ENCODE data around the gene MRPL10. TPM values are rescaled to one million over a fixed set of nuclear protein-coding genes. Genes with fewer than 3 reads are reported as not detected.
A peak's percentile ranks its signal among the peaks of the same experiment; 100 is the strongest.

The MRPL10 gene
- total RNA-seq, 1 donor, result 35.8 TPM

DNA sequence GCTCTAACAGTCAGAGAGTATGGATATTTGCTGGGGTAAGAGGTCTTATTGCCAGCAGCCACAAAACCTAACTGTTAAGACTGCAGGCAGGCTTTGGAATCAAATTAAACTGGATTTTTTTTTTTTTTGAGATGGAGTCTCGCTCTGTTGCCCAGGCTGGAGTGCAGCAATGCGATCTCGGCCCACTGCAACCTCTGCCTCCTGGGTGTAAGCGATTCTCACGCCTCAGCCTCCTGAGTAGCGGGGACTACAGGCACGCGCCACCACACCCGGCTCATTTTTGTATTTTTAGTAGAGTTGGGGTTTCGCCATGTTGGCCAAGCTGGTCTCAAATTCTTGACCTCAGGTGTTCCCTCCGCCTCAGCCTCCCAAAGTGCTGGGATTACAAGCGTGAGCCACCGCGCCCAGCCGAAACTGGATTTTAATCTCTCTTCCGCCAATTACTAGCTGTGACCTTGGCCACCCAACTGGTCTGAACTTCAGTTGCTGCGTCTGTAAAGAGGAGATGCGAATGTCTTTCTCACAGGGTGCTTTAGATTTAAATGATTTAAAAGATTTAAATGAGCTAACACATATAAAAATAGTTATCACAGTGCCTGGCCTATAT, 842 bp downstream of the MRPL10 start:
- peaks cover 19% of the 10 kb centered on the region for H3K4me1 ChIP-seq (ENCODE audit: insufficient read depth, low read length)
- H3K27me3 ChIP-seq (ENCODE audit: insufficient read depth, low read length), result no peaks in the 10 kb centered on the region
- peak overlapping the region; percentile 100 for H3K4me2 ChIP-seq (ENCODE audit: insufficient read depth, low read length)
- peaks cover 31% of the 10 kb centered on the region for H3K79me2 ChIP-seq (ENCODE audit: insufficient read depth, low read length)
- H3K4me3 ChIP-seq (ENCODE audit: insufficient read depth, low read length), result peak overlapping the region; percentile 96
- no peak for TF ChIP-seq CTCF (IDR thresholded peaks at IDR 0.05; ENCODE audit: extremely low read depth, low read depth, low read length)
- H3K27ac ChIP-seq (ENCODE audit: low read depth, low read length), result peak overlapping the region; percentile 88
- no peak overlapping the region for H2AFZ ChIP-seq (ENCODE audit: low read length)
- peaks cover 25% of the 10 kb centered on the region for H3K36me3 ChIP-seq (ENCODE audit: insufficient read depth, low read length)
- peaks cover 8% of the 10 kb centered on the region for H4K20me1 ChIP-seq (ENCODE audit: insufficient read depth, low read length)
- no peaks in the 10 kb centered on the region for H3K9me3 ChIP-seq (ENCODE audit: low read depth, low read length)
- DNase-seq (ENCODE audit: insufficient read length, low spot score, missing footprints), result no peak

DNA sequence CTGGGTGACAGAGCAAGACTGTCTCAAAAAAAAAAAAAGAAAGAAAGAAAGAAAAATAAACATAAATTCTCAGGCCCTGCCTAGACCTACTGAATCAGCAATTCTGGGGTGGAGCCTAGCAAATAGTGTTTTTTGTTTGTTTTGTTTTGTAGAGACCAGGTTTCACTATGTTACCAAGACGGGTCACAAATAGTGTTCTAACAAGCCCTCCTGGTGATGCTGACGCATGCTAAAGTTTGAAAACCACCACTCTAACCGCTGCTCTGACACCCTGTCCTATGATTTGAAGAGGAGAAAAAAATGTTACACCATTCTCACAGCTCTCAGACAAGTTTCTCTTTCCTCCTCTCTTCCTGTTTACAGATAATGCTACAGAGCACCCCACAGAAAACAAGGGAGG, 1.5 kb downstream of the MRPL10 start:
- Histone ChIP-seq H3K9me3 (ENCODE audit: low read depth, low read length) (no peaks in the 10 kb centered on the region), H3K4me3 (ENCODE audit: insufficient read depth, low read length) (no peak overlapping the region), H3K27me3 (ENCODE audit: insufficient read depth, low read length) (no peaks in the 10 kb centered on the region), H3K4me1 (ENCODE audit: insufficient read depth, low read length) (peaks cover 19% of the 10 kb centered on the region), H3K4me2 (ENCODE audit: insufficient read depth, low read length) (peak overlapping the region; percentile 100), H3K79me2 (ENCODE audit: insufficient read depth, low read length) (peaks cover 31% of the 10 kb centered on the region), H2AFZ (ENCODE audit: low read length) (no peak overlapping the region), H3K27ac (ENCODE audit: low read depth, low read length) (peak overlapping the region; percentile 88), H3K36me3 (ENCODE audit: insufficient read depth, low read length) (peaks cover 28% of the 10 kb centered on the region), H4K20me1 (ENCODE audit: insufficient read depth, low read length) (peaks cover 8% of the 10 kb centered on the region)
- DNase-seq (ENCODE audit: insufficient read length, low spot score, missing footprints), result peak; percentile 36
- no peak for TF ChIP-seq CTCF (IDR thresholded peaks at IDR 0.05; ENCODE audit: extremely low read depth, low read depth, low read length)

- Histone ChIP-seq H3K27me3 (ENCODE audit: insufficient read depth, low read length) (no peaks in the 10 kb centered on the region), H4K20me1 (ENCODE audit: insufficient read depth, low read length) (peaks cover 2% of the 10 kb centered on the region), H3K27ac (ENCODE audit: low read depth, low read length) (no peak overlapping the region), H3K4me2 (ENCODE audit: insufficient read depth, low read length) (no peak overlapping the region), H3K36me3 (ENCODE audit: insufficient read depth, low read length) (peaks cover 31% of the 10 kb centered on the region), H3K4me1 (ENCODE audit: insufficient read depth, low read length) (peaks cover 20% of the 10 kb centered on the region), H3K4me3 (ENCODE audit: insufficient read depth, low read length) (no peak overlapping the region), H2AFZ (ENCODE audit: low read length) (no peak overlapping the region), H3K9me3 (ENCODE audit: low read depth, low read length) (no peaks in the 10 kb centered on the region), H3K79me2 (ENCODE audit: insufficient read depth, low read length) (peaks cover 4% of the 10 kb centered on the region)
- TF ChIP-seq CTCF (IDR thresholded peaks at IDR 0.05; ENCODE audit: extremely low read depth, low read depth, low read length), result no peak
- DNase-seq (ENCODE audit: insufficient read length, low spot score, missing footprints), result no peak
Measured at GRCh38 chr17:47823519-47823918, 7.8 kb downstream of the MRPL10 start.

DNA sequence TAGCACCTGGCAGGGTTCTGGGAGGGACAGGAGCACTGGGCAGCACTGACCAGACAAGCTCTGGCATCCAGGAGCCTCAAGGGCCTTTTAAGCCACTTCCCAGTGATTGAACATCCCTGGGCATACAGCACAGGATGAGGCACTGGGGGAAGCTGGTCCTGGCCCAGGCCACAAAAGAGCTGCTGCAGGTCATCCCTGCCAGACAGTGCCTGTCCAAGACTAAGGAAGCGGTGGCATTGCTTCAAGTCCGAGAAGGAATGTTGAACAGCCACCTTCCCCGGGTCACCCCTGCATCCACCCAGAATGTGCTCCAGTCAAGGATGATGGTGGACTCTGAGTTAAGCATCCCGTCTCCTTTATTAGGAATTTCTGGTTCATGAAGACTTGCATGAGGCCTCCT, 8.6 kb downstream of the MRPL10 start:
- Histone ChIP-seq H3K36me3 (ENCODE audit: insufficient read depth, low read length) (peaks cover 27% of the 10 kb centered on the region), H3K9me3 (ENCODE audit: low read depth, low read length) (no peaks in the 10 kb centered on the region), H3K27me3 (ENCODE audit: insufficient read depth, low read length) (no peaks in the 10 kb centered on the region), H3K27ac (ENCODE audit: low read depth, low read length) (no peak overlapping the region), H3K4me1 (ENCODE audit: insufficient read depth, low read length) (peaks cover 20% of the 10 kb centered on the region), H3K4me2 (ENCODE audit: insufficient read depth, low read length) (no peak overlapping the region), H4K20me1 (ENCODE audit: insufficient read depth, low read length) (no peaks in the 10 kb centered on the region), H2AFZ (ENCODE audit: low read length) (no peak overlapping the region), H3K79me2 (ENCODE audit: insufficient read depth, low read length) (no peaks in the 10 kb centered on the region), H3K4me3 (ENCODE audit: insufficient read depth, low read length) (no peak overlapping the region)
- DNase-seq (ENCODE audit: insufficient read length, low spot score, missing footprints), result peak; percentile 48
- TF ChIP-seq CTCF (IDR thresholded peaks at IDR 0.05; ENCODE audit: extremely low read depth, low read depth, low read length), result no peak

Data from osteoblast (primary cell).